WTC11 (cell line): Measurements from ENCODE around the gene TAPBPL. TPM values are rescaled to one million over a fixed set of nuclear protein-coding genes. Genes with fewer than 3 reads are reported as not detected.

Experiments used
- ATAC-seq: fragments of 200-7000 bp; cut with Tn5 transposase; 2 replicates; pipeline ENCODE4 v1.10.0; 2021; ENCODE audit warnings: mild to moderate bottlenecking, moderate library complexity
- CTCF ChIA-PET: fragments of 300-600 bp; sonication (Branson Sonifier 250); formaldehyde crosslinking; loops from one replicate; lab custom pipeline; 2021; ENCODE audit warnings: antibody characterized with exemption; lab: Charles Lee
- POLR2A ChIA-PET: fragments of 350-600 bp; sonication (Branson Sonifier 250); formaldehyde crosslinking; loops from one replicate; lab custom pipeline; 2021; ENCODE audit warnings: antibody characterized with exemption; lab: Charles Lee
- DNase-seq: peaks from one replicate; pipeline ENCODE4 v3.0.0; 2021; ENCODE audit warnings: low spot score
- H3K27ac Mint-ChIP-seq: 2 replicates; pipeline ENCODE4 v1.8.0; 2021; ENCODE audit warnings: mixed read lengths
- H3K27me3 Mint-ChIP-seq: 2 replicates; pipeline ENCODE4 v1.8.0; 2021; ENCODE audit warnings: low read depth, mild to moderate bottlenecking, moderate library complexity, mixed read lengths
- H3K36me3 Mint-ChIP-seq: 2 replicates; pipeline ENCODE4 v1.8.0; 2021; ENCODE audit warnings: mixed read lengths
- H3K4me1 Mint-ChIP-seq: 2 replicates; pipeline ENCODE4 v1.8.0; 2022; ENCODE audit warnings: mixed read lengths
- H3K4me3 Mint-ChIP-seq: 2 replicates; pipeline ENCODE4 v1.8.0; 2021; ENCODE audit warnings: mild to moderate bottlenecking, moderate library complexity, mixed read lengths
- H3K9me3 Mint-ChIP-seq: 2 replicates; pipeline ENCODE4 v1.8.0; 2021; ENCODE audit warnings: mixed read lengths
- FOXK1 ChIP-seq: sonication (generic); formaldehyde crosslinking; IDR thresholded peaks from 2 replicates; pipeline ENCODE4 v1.8.0; 2022; ENCODE audit warnings: mild to moderate bottlenecking, moderate library complexity, missing genetic modification reagents
- JAZF1 ChIP-seq: fragments of 250-450 bp; sonication (Bioruptor Pico); IDR thresholded peaks from 2 replicates; pipeline ENCODE4 v1.9.0; 2021; ENCODE audit warnings: moderate library complexity, mild to moderate bottlenecking, inconsistent platforms
- NFATC4 ChIP-seq: fragments of 250-450 bp; sonication (Bioruptor Pico); IDR thresholded peaks from 2 replicates; pipeline ENCODE4 v1.9.0; 2021; ENCODE audit warnings: mild to moderate bottlenecking
- SP1 ChIP-seq: sonication (generic); formaldehyde crosslinking; conservative IDR thresholded peaks from 2 replicates; pipeline ENCODE4 v1.8.1; 2022; ENCODE audit warnings: missing genetic modification reagents
- TEAD1 ChIP-seq: sonication (generic); formaldehyde crosslinking; IDR thresholded peaks from 2 replicates; pipeline ENCODE4 v1.8.0; 2022; ENCODE audit warnings: mild to moderate bottlenecking, missing genetic modification reagents
- TEAD4 ChIP-seq: sonication (generic); formaldehyde crosslinking; IDR thresholded peaks from 2 replicates; pipeline ENCODE4 v1.8.0; 2022; ENCODE audit warnings: mild to moderate bottlenecking, missing genetic modification reagents
- ZNF219 ChIP-seq: sonication (generic); formaldehyde crosslinking; IDR thresholded peaks from 2 replicates; pipeline ENCODE4 v1.8.0; 2023; ENCODE audit warnings: missing genetic modification reagents, mild to moderate bottlenecking, borderline replicate concordance
- total RNA-seq: library from RNA; stranded (reverse); gene quantifications from 3 replicates; pipeline ENCODE4 v1.2.3, GENCODE V29; 2021
- TF ChIP-seq, protein P1 (sequence below): sonication (generic); formaldehyde crosslinking; IDR thresholded peaks from 2 replicates; pipeline ENCODE4 v1.8.1; 2023; ENCODE audit warnings: mild to moderate bottlenecking, moderate library complexity, missing genetic modification reagents
- TF ChIP-seq, protein P2 (sequence below): sonication (generic); formaldehyde crosslinking; IDR thresholded peaks from 2 replicates; pipeline ENCODE4 v1.8.1; 2022; ENCODE audit warnings: low read depth, mild to moderate bottlenecking, moderate library complexity, missing genetic modification reagents, borderline replicate concordance
- TF ChIP-seq, protein P3 (sequence below): sonication (generic); formaldehyde crosslinking; IDR thresholded peaks from 2 replicates; pipeline ENCODE4 v1.8.1; 2022; ENCODE audit warnings: mild to moderate bottlenecking, moderate library complexity, missing genetic modification reagents
- TF ChIP-seq, protein P4 (sequence below): sonication (generic); formaldehyde crosslinking; IDR thresholded peaks from 2 replicates; pipeline ENCODE4 v1.8.1; 2023; ENCODE audit warnings: mild to moderate bottlenecking, missing genetic modification reagents, borderline replicate concordance
- TF ChIP-seq, protein P5 (sequence below): fragments of 250-450 bp; sonication (Bioruptor Pico); IDR thresholded peaks from 2 replicates; pipeline ENCODE4 v1.8.0; 2021; ENCODE audit warnings: mild to moderate bottlenecking
- TF ChIP-seq, protein P6 (sequence below): sonication (generic); formaldehyde crosslinking; IDR thresholded peaks from 2 replicates; pipeline ENCODE4 v1.8.1; 2023; ENCODE audit warnings: mild to moderate bottlenecking, missing genetic modification reagents, moderate library complexity
- TF ChIP-seq, protein P7 (sequence below): sonication (generic); formaldehyde crosslinking; IDR thresholded peaks from 2 replicates; pipeline ENCODE4 v1.8.1; 2023; ENCODE audit warnings: mild to moderate bottlenecking, missing genetic modification reagents
- TF ChIP-seq, protein P8 (sequence below): sonication (generic); formaldehyde crosslinking; IDR thresholded peaks from 2 replicates; pipeline ENCODE4 v1.8.0; 2022; ENCODE audit warnings: mild to moderate bottlenecking, missing genetic modification reagents

TAPBPL gene
- total RNA-seq, 1 experiment from 2014 or later = 1.3 TPM

DNA sequence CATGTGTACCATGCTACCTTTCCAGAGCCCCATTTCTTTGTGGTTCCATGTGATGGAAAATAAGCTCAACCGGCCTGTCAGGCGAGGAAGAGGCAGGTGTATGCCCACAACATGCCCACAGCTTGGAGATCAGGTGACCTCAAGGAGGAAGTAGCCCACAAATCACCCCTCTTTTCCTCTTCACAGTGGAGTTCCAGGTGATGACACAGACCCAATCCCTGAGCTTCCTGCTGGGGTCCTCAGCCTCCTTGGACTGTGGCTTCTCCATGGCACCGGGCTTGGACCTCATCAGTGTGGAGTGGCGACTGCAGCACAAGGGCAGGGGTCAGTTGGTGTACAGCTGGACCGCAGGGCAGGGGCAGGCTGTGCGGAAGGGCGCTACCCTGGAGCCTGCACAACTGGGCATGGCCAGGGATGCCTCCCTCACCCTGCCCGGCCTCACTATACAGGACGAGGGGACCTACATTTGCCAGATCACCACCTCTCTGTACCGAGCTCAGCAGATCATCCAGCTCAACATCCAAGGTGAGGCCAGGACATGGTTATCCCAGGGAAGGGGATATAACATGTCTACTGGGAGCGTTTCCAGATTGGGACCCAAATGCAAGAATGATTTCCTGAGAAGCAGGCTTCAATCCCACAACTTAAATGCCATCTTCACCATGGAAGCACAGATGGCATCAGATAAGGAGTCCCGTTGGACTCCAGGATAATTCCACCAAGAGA is 5.5 kb downstream of the TAPBPL start (continued):
- TF ChIP-seq, protein P1, sequence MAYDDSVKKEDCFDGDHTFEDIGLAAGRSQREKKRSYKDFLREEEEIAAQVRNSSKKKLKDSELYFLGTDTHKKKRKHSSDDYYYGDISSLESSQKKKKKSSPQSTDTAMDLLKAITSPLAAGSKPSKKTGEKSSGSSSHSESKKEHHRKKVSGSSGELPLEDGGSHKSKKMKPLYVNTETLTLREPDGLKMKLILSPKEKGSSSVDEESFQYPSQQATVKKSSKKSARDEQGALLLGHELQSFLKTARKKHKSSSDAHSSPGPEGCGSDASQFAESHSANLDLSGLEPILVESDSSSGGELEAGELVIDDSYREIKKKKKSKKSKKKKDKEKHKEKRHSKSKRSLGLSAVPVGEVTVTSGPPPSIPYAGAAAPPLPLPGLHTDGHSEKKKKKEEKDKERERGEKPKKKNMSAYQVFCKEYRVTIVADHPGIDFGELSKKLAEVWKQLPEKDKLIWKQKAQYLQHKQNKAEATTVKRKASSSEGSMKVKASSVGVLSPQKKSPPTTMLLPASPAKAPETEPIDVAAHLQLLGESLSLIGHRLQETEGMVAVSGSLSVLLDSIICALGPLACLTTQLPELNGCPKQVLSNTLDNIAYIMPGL (CRISPR knock-in tag) = no peak
- TF ChIP-seq, protein P2, sequence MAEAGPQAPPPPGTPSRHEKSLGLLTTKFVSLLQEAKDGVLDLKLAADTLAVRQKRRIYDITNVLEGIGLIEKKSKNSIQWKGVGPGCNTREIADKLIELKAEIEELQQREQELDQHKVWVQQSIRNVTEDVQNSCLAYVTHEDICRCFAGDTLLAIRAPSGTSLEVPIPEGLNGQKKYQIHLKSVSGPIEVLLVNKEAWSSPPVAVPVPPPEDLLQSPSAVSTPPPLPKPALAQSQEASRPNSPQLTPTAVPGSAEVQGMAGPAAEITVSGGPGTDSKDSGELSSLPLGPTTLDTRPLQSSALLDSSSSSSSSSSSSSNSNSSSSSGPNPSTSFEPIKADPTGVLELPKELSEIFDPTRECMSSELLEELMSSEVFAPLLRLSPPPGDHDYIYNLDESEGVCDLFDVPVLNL (CRISPR knock-in tag) = no peak

DNA sequence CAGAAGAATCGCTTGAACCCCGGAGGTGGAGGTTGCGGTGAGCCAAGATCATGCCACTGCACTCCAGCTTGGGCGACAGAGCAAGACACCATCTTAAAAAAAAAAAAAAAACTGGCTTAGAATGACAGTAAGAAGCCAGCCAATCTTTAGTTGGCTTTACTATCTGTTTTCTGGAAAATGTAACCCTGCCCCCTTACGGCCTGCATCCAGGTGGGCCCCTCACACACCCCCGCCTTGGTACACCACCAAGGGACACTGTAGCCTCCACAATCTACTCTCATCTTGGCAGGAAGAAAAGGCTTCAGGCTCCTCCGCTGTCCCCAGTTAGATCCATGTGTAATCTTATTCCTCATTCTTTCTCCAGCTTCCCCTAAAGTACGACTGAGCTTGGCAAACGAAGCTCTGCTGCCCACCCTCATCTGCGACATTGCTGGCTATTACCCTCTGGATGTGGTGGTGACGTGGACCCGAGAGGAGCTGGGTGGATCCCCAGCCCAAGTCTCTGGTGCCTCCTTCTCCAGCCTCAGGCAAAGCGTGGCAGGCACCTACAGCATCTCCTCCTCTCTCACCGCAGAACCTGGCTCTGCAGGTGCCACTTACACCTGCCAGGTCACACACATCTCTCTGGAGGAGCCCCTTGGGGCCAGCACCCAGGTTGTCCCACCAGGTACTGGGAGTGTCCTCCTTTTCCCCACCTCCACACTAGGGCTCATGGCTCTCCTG is 6.6 kb downstream of the TAPBPL start:
- DNase-seq (no peak), ATAC-seq (no peak)
- POLR2A ChIA-PET = no interaction called here
- Mint-ChIP-seq H3K4me3 (no peak overlapping the region), H3K27ac (no peak overlapping the region), H3K27me3 (no peaks in the 10 kb centered on the region), H3K36me3 (peaks cover 26% of the 10 kb centered on the region), H3K4me1 (peaks cover 4% of the 10 kb centered on the region), H3K9me3 (no peaks in the 10 kb centered on the region)
- CTCF ChIA-PET = interaction anchor here (1.1 to 1.6 kb wide), 3 partner anchors 35 to 135 kb away, joined by 3 to 5 read pairs (median 3); no protein-coding TSS in a partner anchor
- TF ChIP-seq NFATC4 (no peak), TEAD4 (CRISPR knock-in tag) (no peak), SP1 (CRISPR knock-in tag) (no peak), ZNF219 (CRISPR knock-in tag) (no peak), JAZF1 (CRISPR knock-in tag) (no peak), TEAD1 (no peak), FOXK1 (CRISPR knock-in tag) (no peak)
- TF ChIP-seq, protein P3, sequence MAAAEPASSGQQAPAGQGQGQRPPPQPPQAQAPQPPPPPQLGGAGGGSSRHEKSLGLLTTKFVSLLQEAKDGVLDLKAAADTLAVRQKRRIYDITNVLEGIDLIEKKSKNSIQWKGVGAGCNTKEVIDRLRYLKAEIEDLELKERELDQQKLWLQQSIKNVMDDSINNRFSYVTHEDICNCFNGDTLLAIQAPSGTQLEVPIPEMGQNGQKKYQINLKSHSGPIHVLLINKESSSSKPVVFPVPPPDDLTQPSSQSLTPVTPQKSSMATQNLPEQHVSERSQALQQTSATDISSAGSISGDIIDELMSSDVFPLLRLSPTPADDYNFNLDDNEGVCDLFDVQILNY (CRISPR knock-in tag) = no peak
- TF ChIP-seq, protein P1 (CRISPR knock-in tag) = no peak
- TF ChIP-seq, protein P4, sequence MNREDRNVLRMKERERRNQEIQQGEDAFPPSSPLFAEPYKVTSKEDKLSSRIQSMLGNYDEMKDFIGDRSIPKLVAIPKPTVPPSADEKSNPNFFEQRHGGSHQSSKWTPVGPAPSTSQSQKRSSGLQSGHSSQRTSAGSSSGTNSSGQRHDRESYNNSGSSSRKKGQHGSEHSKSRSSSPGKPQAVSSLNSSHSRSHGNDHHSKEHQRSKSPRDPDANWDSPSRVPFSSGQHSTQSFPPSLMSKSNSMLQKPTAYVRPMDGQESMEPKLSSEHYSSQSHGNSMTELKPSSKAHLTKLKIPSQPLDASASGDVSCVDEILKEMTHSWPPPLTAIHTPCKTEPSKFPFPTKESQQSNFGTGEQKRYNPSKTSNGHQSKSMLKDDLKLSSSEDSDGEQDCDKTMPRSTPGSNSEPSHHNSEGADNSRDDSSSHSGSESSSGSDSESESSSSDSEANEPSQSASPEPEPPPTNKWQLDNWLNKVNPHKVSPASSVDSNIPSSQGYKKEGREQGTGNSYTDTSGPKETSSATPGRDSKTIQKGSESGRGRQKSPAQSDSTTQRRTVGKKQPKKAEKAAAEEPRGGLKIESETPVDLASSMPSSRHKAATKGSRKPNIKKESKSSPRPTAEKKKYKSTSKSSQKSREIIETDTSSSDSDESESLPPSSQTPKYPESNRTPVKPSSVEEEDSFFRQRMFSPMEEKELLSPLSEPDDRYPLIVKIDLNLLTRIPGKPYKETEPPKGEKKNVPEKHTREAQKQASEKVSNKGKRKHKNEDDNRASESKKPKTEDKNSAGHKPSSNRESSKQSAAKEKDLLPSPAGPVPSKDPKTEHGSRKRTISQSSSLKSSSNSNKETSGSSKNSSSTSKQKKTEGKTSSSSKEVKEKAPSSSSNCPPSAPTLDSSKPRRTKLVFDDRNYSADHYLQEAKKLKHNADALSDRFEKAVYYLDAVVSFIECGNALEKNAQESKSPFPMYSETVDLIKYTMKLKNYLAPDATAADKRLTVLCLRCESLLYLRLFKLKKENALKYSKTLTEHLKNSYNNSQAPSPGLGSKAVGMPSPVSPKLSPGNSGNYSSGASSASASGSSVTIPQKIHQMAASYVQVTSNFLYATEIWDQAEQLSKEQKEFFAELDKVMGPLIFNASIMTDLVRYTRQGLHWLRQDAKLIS = no peak
- TF ChIP-seq, protein P2 (CRISPR knock-in tag) = no peak
- TF ChIP-seq, protein P5, sequence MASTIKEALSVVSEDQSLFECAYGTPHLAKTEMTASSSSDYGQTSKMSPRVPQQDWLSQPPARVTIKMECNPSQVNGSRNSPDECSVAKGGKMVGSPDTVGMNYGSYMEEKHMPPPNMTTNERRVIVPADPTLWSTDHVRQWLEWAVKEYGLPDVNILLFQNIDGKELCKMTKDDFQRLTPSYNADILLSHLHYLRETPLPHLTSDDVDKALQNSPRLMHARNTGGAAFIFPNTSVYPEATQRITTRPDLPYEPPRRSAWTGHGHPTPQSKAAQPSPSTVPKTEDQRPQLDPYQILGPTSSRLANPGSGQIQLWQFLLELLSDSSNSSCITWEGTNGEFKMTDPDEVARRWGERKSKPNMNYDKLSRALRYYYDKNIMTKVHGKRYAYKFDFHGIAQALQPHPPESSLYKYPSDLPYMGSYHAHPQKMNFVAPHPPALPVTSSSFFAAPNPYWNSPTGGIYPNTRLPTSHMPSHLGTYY (CRISPR knock-in tag) = no peak
- TF ChIP-seq, protein P6, sequence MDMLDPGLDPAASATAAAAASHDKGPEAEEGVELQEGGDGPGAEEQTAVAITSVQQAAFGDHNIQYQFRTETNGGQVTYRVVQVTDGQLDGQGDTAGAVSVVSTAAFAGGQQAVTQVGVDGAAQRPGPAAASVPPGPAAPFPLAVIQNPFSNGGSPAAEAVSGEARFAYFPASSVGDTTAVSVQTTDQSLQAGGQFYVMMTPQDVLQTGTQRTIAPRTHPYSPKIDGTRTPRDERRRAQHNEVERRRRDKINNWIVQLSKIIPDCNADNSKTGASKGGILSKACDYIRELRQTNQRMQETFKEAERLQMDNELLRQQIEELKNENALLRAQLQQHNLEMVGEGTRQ (CRISPR knock-in tag) = no peak
- TF ChIP-seq, protein P7, sequence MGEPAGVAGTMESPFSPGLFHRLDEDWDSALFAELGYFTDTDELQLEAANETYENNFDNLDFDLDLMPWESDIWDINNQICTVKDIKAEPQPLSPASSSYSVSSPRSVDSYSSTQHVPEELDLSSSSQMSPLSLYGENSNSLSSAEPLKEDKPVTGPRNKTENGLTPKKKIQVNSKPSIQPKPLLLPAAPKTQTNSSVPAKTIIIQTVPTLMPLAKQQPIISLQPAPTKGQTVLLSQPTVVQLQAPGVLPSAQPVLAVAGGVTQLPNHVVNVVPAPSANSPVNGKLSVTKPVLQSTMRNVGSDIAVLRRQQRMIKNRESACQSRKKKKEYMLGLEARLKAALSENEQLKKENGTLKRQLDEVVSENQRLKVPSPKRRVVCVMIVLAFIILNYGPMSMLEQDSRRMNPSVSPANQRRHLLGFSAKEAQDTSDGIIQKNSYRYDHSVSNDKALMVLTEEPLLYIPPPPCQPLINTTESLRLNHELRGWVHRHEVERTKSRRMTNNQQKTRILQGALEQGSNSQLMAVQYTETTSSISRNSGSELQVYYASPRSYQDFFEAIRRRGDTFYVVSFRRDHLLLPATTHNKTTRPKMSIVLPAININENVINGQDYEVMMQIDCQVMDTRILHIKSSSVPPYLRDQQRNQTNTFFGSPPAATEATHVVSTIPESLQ = no peak
- TF ChIP-seq, protein P8, sequence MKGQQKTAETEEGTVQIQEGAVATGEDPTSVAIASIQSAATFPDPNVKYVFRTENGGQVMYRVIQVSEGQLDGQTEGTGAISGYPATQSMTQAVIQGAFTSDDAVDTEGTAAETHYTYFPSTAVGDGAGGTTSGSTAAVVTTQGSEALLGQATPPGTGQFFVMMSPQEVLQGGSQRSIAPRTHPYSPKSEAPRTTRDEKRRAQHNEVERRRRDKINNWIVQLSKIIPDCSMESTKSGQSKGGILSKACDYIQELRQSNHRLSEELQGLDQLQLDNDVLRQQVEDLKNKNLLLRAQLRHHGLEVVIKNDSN (CRISPR knock-in tag) = no peak
